Liver (tissue), 3 donors: ENCODE data around the gene DOCK2.

Source experiments
- CTCF ChIP-seq: fragments of 150-350 bp; IDR thresholded peaks from 2 replicates; pipeline ENCODE4 v1.5.1; 2017; ENCODE audit warnings: improper control_type of control experiment, low read depth, low read length; ENCODE audit not compliant: missing input control
- EGR1 ChIP-seq, 2 donors: IDR thresholded peaks; 2 replicates each; pipeline ENCODE4 v1.6.1; 2016 to 2018; ENCODE audit warnings: antibody characterized with exemption in 2 of 2, low read depth in 2 of 2
- FOXA1 ChIP-seq: IDR thresholded peaks from 2 replicates; pipeline ENCODE4 v1.6.1; 2016; ENCODE audit warnings: antibody characterized with exemption
- GABPA ChIP-seq, 2 donors: IDR thresholded peaks in 1 of 2; conservative IDR thresholded peaks in 1 of 2; 2 replicates each; pipeline ENCODE4 v1.6.1; 2016; ENCODE audit warnings: antibody characterized with exemption in 2 of 2, mild to moderate bottlenecking in 1 of 2, moderate library complexity in 1 of 2
- JUND ChIP-seq, 2 donors: IDR thresholded peaks; 2 replicates each; pipeline ENCODE4 v1.6.1; 2016; ENCODE audit warnings: antibody characterized with exemption in 2 of 2
- MAX ChIP-seq: IDR thresholded peaks from 2 replicates; pipeline ENCODE4 v1.6.1; 2016; ENCODE audit warnings: antibody characterized with exemption
- REST ChIP-seq: IDR thresholded peaks from 2 replicates; pipeline ENCODE4 v1.6.1; 2016; ENCODE audit warnings: antibody characterized with exemption, mild to moderate bottlenecking
- TAF1 ChIP-seq: conservative IDR thresholded peaks from 2 replicates; pipeline ENCODE4 v1.6.1; 2016; ENCODE audit warnings: antibody characterized with exemption, mild to moderate bottlenecking
- YY1 ChIP-seq: IDR thresholded peaks from 2 replicates; pipeline ENCODE4 v1.6.1; 2016; ENCODE audit warnings: antibody characterized with exemption, mild to moderate bottlenecking
- donor health status: healthy.
- donor health status: healthy.

- TF ChIP-seq CTCF (no peak), TAF1 (no peak), FOXA1 (no peak), YY1 (no peak), MAX (no peak), GABPA (IDR thresholded peaks at IDR 0.05 in 1 of 2, conservative IDR thresholded peaks at IDR 0.05 in 1 of 2) (no peak), EGR1 (IDR thresholded peaks at IDR 0.05; ENCODE audit: low read depth in 2 of 2) (no peak), JUND (IDR thresholded peaks at IDR 0.05) (no peak), REST (no peak)
Measured at GRCh38 chr5:169910393-169910792, 273.3 kb downstream of the DOCK2 start.
